GM10847 (cell line): Measurements from ENCODE around the gene ZMYND10.
A peak's percentile ranks its signal among the peaks of the same experiment; 100 is the strongest.

Experiments
- POLR2A ChIP-seq: IDR thresholded peaks from 2 replicates; pipeline ENCODE4 v1.6.1; 2011; ENCODE audit not compliant: insufficient read length; ENCODE audit errors: extremely low read depth

The ZMYND10 gene

GRCh38 chr3:50296721-50297383 lies 48.7 kb downstream of the ZMYND10 start:
- no peak for TF ChIP-seq POLR2A

DNA sequence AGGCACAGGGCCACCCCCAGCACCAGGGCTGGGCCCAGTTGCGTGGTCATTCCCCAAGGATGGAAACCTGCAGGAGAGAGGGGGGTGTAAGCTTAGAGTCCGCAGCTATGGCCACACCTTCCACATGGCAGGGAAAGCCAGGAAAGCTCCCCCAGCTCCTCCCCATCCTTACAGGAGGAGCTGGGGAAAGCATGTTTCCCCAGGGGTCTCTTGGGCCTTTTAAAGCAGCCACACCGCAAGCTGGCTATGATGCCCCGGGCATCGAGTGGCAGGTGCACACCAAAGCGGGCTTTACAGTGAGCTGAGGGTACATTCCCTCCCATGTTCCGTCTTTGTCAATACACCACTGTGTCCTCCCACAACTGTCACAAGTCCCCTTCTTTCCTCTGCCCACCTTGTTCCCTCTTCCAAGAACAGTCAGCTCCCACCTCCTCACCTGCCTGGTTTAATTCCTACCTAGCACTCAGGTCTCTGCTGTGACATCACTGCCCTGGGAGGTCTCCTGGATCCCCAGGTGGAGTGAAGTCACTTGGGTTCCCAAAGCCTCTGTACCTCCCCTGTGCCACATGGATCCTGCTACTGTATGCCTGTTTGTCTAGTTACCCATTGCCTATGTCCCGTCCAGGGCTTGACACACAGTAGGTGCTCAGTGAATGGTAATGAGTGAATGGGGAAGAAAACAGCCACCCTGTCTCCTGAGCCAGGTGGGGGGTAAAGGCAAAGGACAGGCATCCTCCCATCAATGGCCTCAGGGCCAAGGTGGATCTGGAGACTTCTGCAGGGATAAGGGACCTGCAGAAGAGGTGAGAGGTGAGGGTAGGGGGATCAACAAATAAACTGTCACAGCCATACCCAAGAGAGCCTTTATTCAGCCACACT lies 49.7 kb downstream of the ZMYND10 start:
- TF ChIP-seq POLR2A, result no peak

GRCh38 chr3:50294492-50295403 lies 50.8 kb downstream of the ZMYND10 start:
- TF ChIP-seq POLR2A, result no peak

DNA sequence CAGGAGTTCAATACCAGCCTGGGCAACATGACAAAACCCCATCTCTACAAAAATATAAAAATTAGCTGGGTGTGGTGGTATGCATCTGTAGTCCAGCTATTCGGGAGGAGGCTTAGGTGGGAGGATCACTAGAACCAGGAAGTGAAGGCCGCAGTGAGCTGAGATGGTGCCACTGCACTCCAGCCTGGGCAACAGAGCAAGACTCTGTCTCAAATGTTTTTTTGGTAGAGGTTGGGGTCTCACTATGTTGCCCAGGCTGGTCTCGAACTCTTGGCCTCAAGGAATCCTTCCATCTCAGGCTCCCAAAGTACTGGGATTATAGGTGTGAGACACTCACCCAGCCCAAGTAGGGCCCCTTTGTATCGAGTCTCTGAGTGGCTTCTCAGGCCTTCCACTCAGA lies 51.4 kb downstream of the ZMYND10 start:
- no peak for TF ChIP-seq POLR2A

DNA sequence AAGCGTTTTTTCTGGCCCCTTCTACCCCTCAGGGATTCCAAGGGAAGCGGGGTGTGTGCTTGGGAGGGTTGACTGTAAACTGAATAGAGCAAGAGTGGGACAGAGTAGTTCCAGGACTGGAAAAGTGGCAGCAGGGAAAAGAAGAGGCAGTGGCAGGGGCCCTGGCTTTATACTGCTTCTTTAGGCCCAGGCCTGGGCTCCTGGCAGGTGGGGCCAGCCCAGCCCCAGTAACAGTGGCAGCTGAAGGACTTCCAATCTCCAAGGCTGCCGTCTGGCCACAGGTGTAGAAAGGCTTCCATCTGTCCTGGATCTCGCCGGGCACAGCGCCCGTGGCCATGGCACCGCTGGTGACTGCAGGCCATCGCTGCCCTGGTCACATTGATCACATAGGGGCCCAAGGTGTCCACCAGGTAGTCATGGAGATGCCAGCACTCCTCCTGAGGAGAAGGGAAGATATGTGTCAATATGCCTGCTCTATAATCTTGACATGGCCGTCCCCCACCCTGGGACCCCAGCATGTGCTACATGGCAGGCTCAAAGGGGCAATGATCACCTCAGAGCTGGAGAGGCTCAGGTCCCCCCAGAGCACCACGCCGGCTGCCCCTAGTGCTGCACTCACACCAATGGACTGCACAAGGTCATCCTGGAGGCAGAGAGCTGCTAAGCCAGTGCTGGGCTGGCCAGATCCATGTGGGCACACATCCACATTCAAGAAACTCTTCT lies 52.3 kb downstream of the ZMYND10 start:
- TF ChIP-seq POLR2A, result no peak

- TF ChIP-seq POLR2A, result peak; percentile 34
Measured at GRCh38 chr3:50292159-50293078, 53.1 kb downstream of the ZMYND10 start, which contains the start of gene IFRD2. Gene IFRD2, minus strand, starts transcription at chr3:50292429. Its CDS starts 155 bp downstream, at chr3:50292274.
